Loucy (cell line): ENCODE results near the gene GNB3.

Experiments used
- H2AFZ ChIP-seq: fragments of 200-600 bp; sonication (generic); 2 replicates; pipeline ENCODE4 v1.6.0; 2016; ENCODE audit warnings: antibody characterized with exemption, mild to moderate bottlenecking, low read length, moderate library complexity
- H3F3A ChIP-seq: fragments of 200-600 bp; 2 replicates; pipeline ENCODE4 v1.6.0; 2016; ENCODE audit warnings: antibody characterized with exemption, low read depth, mild to moderate bottlenecking
- H3K27me3 ChIP-seq: fragments of 200-600 bp; sonication (generic); 2 replicates; pipeline ENCODE4 v1.6.1; 2014; ENCODE audit warnings: low read length, mild to moderate bottlenecking; ENCODE audit not compliant: insufficient read depth, poor library complexity, severe bottlenecking
- H3K36me3 ChIP-seq: fragments of 200-600 bp; sonication (generic); 2 replicates; pipeline ENCODE4 v1.6.1; 2016; ENCODE audit warnings: low read length; ENCODE audit not compliant: insufficient read depth
- H3K4me1 ChIP-seq: fragments of 200-600 bp; sonication (generic); 2 replicates; pipeline ENCODE4 v1.5.1; 2014; ENCODE audit warnings: low read length, mild to moderate bottlenecking; ENCODE audit not compliant: insufficient read depth, poor library complexity, severe bottlenecking
- H3K4me2 ChIP-seq: fragments of 200-600 bp; sonication (generic); 2 replicates; pipeline ENCODE4 v1.6.0; 2014; ENCODE audit warnings: antibody characterized with exemption, low read length, low read depth, mild to moderate bottlenecking; ENCODE audit not compliant: poor library complexity, severe bottlenecking
- H3K4me3 ChIP-seq: fragments of 200-600 bp; sonication (generic); 2 replicates; pipeline ENCODE4 v1.5.1; 2014; ENCODE audit warnings: low read length, mild to moderate bottlenecking, mixed read lengths; ENCODE audit not compliant: poor library complexity, severe bottlenecking
- H3K79me2 ChIP-seq: fragments of 200-600 bp; sonication (generic); 2 replicates; pipeline ENCODE4 v1.6.1; 2014; ENCODE audit warnings: low read length; ENCODE audit not compliant: insufficient read depth
- H3K9ac ChIP-seq: fragments of 200-600 bp; sonication (generic); 2 replicates; pipeline ENCODE4 v1.6.0; 2014; ENCODE audit warnings: mild to moderate bottlenecking, low read depth, low read length, moderate library complexity; ENCODE audit not compliant: poor library complexity, severe bottlenecking
- H3K9me2 ChIP-seq: fragments of 200-600 bp; sonication (generic); replicated peaks from 2 replicates; pipeline ENCODE4 v1.6.1; 2016; ENCODE audit warnings: low read depth, low read length, mixed read lengths
- H3K9me3 ChIP-seq: fragments of 200-600 bp; sonication (generic); 2 replicates; pipeline ENCODE4 v1.6.1; 2014; ENCODE audit warnings: mild to moderate bottlenecking, antibody characterized with exemption, low read length, low read depth; ENCODE audit not compliant: insufficient read depth
- H4K20me1 ChIP-seq: fragments of 200-600 bp; sonication (generic); 2 replicates; pipeline ENCODE4 v1.6.0; 2014; ENCODE audit warnings: antibody characterized with exemption, low read length, mild to moderate bottlenecking; ENCODE audit not compliant: insufficient read depth, poor library complexity, severe bottlenecking
- EZH2phosphoT487 ChIP-seq: fragments of 200-600 bp; IDR thresholded peaks from 2 replicates; pipeline ENCODE4 v1.6.1; 2018; ENCODE audit warnings: antibody characterized with exemption, mild to moderate bottlenecking, moderate library complexity, borderline replicate concordance
- TF ChIP-seq, protein P1 (sequence below): fragments of 200-600 bp; sonication (generic); conservative IDR thresholded peaks from 2 replicates; pipeline ENCODE4 v1.5.1; 2014; ENCODE audit warnings: mild to moderate bottlenecking, antibody characterized with exemption, low read length

The GNB3 gene

DNA sequence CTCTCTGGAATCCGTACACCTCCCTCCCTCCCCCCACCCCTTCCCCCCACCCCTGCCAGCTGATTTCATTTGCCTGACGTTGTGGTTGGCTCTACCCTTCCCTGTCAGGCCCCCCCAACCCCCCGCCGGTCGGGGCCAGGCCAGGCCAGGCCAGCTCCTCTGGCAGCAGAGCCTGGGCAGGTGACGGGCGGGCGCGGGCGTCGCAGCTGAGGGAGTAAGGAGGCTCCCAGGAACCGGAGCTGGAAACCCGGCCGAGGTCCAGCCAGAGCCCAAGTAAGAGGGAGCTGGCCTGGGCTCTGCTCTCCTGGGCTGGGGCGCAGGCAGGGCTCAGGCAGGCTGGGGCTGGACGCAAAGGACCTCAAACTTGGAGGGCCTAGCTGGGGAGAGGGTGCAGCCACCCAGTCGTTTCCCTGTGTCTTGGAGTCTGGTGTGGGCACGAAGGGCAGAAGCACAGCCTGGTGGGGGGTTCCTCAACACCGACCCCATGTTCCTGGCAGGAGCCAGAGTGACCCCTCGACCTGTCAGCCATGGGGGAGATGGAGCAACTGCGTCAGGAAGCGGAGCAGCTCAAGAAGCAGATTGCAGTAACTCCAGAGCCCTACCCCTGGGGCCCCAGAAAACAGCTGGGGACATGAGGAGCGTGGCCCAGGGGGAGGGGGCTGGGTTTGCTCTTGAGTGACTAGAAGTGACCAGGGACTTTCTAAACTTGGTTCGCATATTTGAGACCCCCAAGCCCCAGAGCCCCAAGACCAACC, at the start of gene GNB3:
TSS of gene GNB3 (plus strand) at position 165 of the 755 bp plus-strand sequence. CDS start at position 528, 363 bp downstream.
- H3K36me3 ChIP-seq, result peaks cover 9% of the 10 kb centered on the region; the same call in 1 of the 2 replicates
- no peak within 1 kb of the TSS for H3K4me2 ChIP-seq
- no peaks in the 10 kb centered on the region for H3F3A ChIP-seq

DNA sequence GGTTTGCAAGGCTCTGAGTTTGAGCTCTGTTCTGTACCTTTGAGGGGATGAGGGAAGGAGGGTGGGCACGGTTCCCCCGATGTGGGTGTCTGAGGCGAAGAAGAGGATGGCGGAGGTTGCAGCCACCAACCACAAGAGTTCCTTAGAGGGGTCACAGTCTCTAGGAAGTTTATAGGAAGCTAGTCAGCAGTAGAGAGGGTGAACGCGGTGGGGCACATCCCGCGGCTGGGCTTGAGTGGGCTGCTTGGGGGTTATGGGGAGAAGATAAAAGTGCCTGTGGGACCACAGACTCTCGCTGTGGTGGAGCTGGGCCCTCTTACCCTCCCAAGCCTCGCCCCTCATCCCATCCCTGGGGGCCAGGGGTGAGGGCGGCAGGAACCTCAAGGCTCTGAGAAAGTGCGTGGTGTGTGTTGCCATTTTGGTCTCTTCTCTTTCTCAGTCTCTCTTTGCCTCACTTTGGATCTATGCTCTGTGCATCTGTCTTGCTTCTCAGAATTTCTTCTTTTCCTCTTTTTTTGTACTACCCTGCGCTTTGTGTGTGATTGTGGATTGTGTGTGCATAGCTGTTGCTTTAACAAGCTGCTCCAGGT, 48.7 kb upstream of the GNB3 start:
- H3K9ac ChIP-seq, result peak overlapping the region; percentile 58
- H3K79me2 ChIP-seq, result no peaks in the 10 kb centered on the region
- no peak for TF ChIP-seq EZH2phosphoT487
- TF ChIP-seq, protein P1, sequence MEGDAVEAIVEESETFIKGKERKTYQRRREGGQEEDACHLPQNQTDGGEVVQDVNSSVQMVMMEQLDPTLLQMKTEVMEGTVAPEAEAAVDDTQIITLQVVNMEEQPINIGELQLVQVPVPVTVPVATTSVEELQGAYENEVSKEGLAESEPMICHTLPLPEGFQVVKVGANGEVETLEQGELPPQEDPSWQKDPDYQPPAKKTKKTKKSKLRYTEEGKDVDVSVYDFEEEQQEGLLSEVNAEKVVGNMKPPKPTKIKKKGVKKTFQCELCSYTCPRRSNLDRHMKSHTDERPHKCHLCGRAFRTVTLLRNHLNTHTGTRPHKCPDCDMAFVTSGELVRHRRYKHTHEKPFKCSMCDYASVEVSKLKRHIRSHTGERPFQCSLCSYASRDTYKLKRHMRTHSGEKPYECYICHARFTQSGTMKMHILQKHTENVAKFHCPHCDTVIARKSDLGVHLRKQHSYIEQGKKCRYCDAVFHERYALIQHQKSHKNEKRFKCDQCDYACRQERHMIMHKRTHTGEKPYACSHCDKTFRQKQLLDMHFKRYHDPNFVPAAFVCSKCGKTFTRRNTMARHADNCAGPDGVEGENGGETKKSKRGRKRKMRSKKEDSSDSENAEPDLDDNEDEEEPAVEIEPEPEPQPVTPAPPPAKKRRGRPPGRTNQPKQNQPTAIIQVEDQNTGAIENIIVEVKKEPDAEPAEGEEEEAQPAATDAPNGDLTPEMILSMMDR, result no peak
- H3K4me1 ChIP-seq, result peaks cover 21% of the 10 kb centered on the region
- H3K4me2 ChIP-seq, result peak overlapping the region; percentile 63
- H3K36me3 ChIP-seq, result no peaks in the 10 kb centered on the region
- no peaks in the 10 kb centered on the region for H3F3A ChIP-seq
- no peaks in the 10 kb centered on the region for H3K9me2 ChIP-seq
- H3K27me3 ChIP-seq, result no peaks in the 10 kb centered on the region
- H4K20me1 ChIP-seq, result no peaks in the 10 kb centered on the region
- no peaks in the 10 kb centered on the region for H3K9me3 ChIP-seq
- peak overlapping the region; percentile 79 for H2AFZ ChIP-seq
- H3K4me3 ChIP-seq, result peak overlapping the region; percentile 52

More for the DNA sequence above, at the start of gene GNB3:
- no peak within 1 kb of the TSS for H3K4me3 ChIP-seq
- no peaks in the 10 kb centered on the region for H3K9me2 ChIP-seq
- TF ChIP-seq, protein P1, result no peak
- no peak for TF ChIP-seq EZH2phosphoT487
- no peaks in the 10 kb centered on the region for H3K9me3 ChIP-seq
- H3K27me3 ChIP-seq, result no peaks in the 10 kb centered on the region
- no peak within 1 kb of the TSS for H3K9ac ChIP-seq
- H2AFZ ChIP-seq, result no peak within 1 kb of the TSS
- H3K79me2 ChIP-seq, result no peaks in the 10 kb centered on the region
- H3K4me1 ChIP-seq, result peaks cover 5% of the 10 kb centered on the region
- H4K20me1 ChIP-seq, result no peaks in the 10 kb centered on the region

DNA sequence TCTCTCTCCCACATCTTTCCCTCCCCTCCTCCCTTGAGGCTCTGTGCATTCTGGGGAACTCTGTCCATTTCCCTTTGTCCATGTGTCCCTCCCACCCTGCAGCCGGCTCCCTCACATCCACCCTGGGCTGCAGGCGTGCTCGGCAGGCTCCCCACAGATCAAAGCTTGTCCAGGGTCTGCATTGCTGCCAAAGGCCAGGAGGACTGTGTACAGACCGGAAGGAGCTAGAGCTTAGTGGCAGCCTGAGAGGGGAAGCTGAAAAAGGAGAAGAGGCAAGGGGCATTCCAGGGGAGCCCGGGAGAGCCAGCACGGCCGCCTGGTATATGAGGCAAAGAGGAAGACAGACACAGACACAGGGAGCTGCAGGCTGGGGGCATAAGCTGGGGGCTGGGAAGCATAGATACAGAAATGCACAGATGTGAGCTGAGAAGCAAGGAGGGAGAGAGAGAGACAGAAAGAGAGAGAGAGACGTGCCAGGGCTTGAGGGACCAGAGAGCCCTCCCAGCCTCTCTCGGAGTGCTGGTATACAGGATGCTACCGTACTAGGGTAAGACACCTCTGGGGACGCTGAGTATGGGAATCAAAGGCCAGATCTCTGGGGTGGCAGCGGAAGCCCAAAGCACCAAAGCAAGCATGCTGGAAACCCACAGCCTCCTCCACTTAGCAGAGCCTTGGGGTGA, 48.1 kb upstream of the GNB3 start:
- no peaks in the 10 kb centered on the region for H3K79me2 ChIP-seq
- no peaks in the 10 kb centered on the region for H3K36me3 ChIP-seq
- H3K4me2 ChIP-seq, result peak overlapping the region; percentile 63
- H3K9me2 ChIP-seq, result no peaks in the 10 kb centered on the region
- no peak for TF ChIP-seq EZH2phosphoT487
- TF ChIP-seq, protein P1, result no peak
- H3F3A ChIP-seq, result no peaks in the 10 kb centered on the region
- no peaks in the 10 kb centered on the region for H4K20me1 ChIP-seq
- H2AFZ ChIP-seq, result peak overlapping the region; percentile 79
- peak overlapping the region; percentile 58 for H3K9ac ChIP-seq
- H3K27me3 ChIP-seq, result no peaks in the 10 kb centered on the region
- no peaks in the 10 kb centered on the region for H3K9me3 ChIP-seq
- peaks cover 20% of the 10 kb centered on the region for H3K4me1 ChIP-seq
- H3K4me3 ChIP-seq, result peak overlapping the region; percentile 52
